Measurements from ENCODE around the gene FAM114A1. TPM values are rescaled to one million over a fixed set of nuclear protein-coding genes. Genes with fewer than 3 reads are reported as not detected.

Gene FAM114A1
- polyA plus RNA-seq, 4 donors = 27.4 to 35.0 (median 31.3) TPM

DNA sequence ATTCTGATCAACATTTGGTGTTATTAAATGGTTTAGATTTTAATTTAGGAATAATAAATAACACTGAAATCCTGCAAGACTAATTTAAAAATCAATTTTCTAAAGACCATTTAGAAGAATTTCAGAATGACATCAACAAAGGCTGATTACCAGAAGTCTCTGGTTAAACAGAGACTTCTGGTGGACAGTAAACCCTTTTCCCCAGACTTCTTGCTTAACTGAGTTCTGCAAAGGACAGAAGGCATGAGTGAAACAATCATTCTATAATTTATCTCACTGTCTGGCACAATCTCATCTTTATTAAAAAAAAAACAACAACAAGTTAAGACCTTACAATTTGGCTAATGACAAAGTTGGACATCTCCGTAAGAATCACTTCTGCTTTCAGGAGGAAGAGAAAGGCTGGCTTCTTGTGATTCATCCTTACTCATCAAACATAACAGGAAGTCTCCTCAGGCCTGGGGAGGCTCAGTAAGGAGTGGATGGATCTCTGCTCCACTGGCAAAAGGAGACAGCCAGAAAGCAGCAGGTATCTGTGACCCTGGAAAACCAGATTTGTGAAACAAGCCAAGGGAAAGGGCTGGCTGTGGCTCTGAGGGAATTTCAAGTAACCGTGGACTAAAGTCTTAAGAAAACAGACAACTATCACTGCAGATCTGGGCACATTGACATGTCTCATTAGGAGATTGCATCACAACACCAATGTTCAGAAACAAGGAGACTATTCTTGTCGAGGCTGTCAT is 10.1 kb upstream of the FAM114A1 start:
- no peak for DNase-seq (ENCODE audit: low read depth in 4 of 4, low spot score in 3 of 4)

GRCh38 chr4:38858097-38858420 is 9.5 kb upstream of the FAM114A1 start:
- DNase-seq (ENCODE audit: low read depth in 4 of 4, low spot score in 3 of 4) = no peak

GRCh38 chr4:38859501-38859900 is 8.1 kb upstream of the FAM114A1 start:
- DNase-seq (ENCODE audit: low read depth in 4 of 4, low spot score in 3 of 4) = no peak

DNA sequence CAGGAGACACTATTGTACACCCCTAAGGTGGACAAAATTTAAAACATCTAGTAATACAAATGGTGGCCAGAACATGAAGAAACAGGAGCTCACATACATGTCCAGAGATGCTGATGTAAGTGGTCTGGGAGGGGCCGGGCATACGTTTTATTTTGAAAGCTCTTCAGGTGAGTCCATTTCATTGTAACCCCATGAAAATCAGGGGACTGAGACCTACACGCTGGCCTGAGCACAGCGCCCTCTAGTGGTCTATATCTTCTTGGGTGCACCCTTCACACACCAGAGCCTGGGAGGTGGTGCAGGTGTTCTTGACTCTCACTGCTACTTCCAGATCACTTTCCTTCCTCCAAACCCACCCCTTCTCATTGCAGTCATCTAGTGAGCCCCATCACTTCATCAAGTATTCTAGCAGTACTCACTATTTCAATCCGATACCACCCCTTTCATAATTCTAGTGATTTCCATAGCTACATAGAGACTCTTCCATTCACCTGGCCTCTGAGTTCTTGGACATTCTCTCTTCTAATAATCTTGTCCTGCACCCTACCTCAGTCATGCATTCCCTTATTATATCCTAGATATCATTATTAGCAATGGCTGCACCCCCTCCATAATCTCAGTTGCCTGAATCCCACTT is 6.7 kb upstream of the FAM114A1 start:
- no peak for DNase-seq (ENCODE audit: low read depth in 4 of 4, low spot score in 3 of 4)

DNA sequence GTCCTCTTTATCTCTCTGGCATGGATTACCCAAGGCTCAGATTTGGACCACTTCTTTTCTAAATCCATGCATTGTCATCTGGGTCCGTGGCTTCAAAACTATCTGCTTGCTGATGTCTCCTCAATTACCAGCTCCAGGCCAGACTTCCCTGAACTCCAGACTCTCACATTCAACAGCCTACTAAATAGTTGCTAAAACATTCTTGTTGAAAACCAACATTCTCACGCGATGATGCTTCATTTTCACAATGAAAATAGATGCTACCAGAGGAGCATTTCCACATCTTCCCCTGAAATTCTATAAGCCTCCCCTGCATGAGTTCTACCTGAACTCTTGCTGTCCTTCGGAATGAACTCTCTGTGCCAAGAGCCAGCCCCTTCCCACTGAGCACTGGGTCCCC is 5.8 kb upstream of the FAM114A1 start:
- no peak for DNase-seq (ENCODE audit: low read depth in 4 of 4, low spot score in 3 of 4)

DNA sequence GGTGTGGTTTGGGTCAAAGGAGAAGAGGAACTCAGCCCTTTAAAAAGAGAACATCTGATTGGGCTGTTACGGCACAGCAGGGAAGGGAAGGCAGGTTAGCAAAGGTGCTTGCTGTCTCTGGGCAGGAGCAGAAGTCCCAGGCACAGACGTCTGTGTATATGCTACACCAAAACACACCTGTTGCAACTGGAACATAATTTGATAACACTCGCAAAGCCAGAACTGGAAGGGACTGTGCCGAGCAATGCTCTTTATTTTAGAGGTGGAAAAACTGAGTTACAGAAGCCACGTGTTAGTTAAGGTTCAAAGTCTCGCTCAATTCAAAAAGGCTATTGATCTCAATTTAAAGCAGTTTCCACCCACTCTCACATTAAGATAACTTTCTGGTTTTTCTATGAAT is 2.2 kb upstream of the FAM114A1 start:
- no peak for DNase-seq (ENCODE audit: low read depth in 4 of 4, low spot score in 3 of 4)

DNA sequence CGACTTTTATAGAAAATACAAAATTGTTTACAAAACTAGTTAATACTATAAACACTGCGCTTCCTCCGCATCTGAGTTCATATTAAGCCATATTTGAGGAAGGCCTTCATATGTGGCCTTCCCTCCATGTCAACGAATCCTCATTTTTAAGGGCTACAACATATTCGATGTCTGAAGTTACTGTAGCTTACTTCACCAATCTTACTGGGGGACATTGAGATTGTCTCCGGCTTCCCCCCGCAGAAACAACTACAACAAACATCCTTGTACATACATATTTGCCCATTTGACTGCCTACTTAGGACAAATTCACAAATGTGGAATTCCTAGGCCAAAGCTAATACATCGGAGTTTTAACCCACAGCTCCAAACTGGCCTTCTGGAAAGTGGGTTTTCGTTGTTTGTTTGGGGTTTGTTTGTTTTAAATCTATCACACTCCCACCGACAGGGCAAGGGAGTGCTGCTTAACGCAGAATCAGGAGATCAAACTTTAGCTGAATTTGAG is 581 bp upstream of the FAM114A1 start:
- DNase-seq (ENCODE audit: low read depth in 4 of 4, low spot score in 3 of 4) = no peak

GRCh38 chr4:38868059-38868960 is 704 bp downstream of the FAM114A1 start:
- peak in 1 of 4 donors; percentile 29 for DNase-seq (ENCODE audit: low read depth in 4 of 4, low spot score in 3 of 4)

DNA sequence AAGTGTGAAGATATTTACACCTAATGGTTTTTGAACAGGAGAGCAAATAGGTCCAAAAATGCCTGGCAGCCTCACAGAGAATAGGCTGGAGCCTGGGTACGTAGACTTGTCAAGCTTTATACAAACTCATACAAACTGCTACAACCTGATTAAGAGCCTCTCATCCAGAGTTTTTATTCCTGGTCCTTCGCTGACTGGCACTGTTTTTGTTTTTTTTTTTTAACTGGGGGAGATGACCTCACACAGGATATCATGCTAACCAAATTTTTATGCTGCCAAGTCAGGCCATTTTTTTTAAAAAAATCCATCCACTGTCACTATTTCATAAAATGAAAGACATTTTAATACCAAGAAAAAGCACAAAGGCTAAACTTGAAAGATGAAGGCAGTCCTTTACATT is 1.9 kb downstream of the FAM114A1 start:
- no peak for DNase-seq (ENCODE audit: low read depth in 4 of 4, low spot score in 3 of 4)

DNA sequence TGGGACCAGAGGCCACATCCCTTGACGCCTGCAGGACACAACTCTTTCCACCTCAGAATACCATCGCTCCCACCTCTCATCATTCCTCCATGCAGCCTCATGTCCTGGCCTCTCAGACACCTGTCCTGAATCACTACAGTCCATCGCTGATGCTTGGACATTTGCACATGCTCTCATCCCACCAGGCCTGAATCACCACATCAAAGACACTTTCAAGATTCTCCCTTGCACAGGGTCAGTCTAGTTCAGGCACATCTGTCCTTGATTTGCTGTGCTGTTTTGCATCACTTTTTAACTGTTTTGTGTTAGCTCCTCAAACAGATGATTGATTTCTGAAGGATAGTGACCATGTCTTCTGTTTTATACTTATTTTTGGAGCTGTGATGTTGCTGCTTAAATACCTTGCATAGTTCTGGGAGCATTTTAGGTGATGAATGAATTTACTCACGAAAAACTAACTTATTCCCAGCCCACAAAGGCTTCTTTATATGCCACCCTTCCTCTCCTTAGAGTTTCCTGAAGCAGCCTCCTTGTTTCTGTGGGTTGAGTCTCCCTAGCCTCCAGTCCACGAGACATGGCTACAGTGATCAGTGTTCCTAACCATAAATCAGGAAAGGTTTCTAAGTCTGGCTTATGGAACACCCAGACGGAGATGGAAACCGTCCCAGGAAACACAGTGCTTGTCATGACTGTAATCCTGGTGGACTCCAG is 2.6 kb downstream of the FAM114A1 start:
- no peak for DNase-seq (ENCODE audit: low read depth in 4 of 4, low spot score in 3 of 4)

GRCh38 chr4:38871593-38871992 is 4.0 kb downstream of the FAM114A1 start:
- no peak for DNase-seq (ENCODE audit: low read depth in 4 of 4, low spot score in 3 of 4)

DNA sequence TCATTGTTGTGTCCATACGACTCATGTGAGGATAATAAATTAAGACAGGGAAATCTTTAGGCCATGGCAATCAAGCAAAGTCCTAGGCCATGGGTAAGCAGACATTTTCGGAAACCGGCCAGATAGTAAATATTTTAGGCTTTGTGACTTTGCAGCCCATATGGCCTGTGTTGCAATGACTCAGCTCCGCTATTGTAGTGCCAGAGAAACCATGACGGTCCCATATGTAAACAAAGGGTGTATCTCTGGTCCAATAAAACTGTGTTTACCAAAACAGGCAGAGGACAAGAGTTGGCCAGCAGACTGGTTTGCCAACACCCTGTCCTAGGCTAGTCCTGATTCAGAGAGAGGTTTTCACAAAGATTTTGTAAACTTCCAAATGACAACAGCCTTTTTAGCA is 5.0 kb downstream of the FAM114A1 start:
- no peak for DNase-seq (ENCODE audit: low read depth in 4 of 4, low spot score in 3 of 4)

GRCh38 chr4:38873290-38873944 is 5.8 kb downstream of the FAM114A1 start:
- no peak for DNase-seq (ENCODE audit: low read depth in 4 of 4, low spot score in 3 of 4)

DNA sequence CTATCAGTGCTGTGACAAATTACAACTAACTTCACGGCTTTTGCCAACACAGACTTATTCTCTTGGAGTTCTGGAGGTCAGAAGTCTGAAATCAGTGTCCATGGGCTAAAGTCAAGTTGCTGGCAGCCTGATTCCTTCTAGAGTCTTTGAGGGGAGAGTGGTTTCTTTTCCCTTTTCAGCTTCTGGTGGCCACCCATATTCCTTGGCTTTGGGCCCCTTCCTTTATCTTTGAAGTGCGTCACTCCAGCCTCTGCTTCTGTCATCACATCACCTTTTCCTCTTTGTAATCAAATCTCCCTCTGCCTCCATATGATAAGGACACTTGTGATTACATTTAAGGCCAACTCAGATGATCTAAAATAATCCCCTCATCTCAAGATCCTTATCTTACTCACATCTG is 9.0 kb downstream of the FAM114A1 start:
- no peak for DNase-seq (ENCODE audit: low read depth in 4 of 4, low spot score in 3 of 4)

GRCh38 chr4:38884254-38884653 is 16.6 kb downstream of the FAM114A1 start:
- no peak for DNase-seq (ENCODE audit: low read depth in 4 of 4, low spot score in 3 of 4)

DNA sequence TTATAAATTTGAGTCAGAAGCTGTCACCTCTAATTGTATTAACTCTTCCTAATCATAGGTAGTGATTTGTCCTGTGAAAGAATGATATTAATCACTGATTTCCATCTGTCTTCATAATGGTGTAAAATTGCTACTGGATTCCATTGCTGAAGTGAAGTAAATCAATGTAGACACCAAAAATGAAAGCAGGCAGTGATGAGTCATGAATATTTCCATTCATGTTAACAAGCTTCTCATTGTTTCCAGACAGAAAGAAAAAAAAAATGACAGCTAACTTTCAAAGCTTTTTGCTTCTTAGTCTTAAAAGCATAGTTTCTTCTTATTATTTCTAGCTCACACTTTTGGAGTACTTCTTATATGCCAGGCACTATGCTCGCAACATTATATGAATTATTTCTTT is 21.5 kb downstream of the FAM114A1 start:
- no peak for DNase-seq (ENCODE audit: low read depth in 4 of 4, low spot score in 3 of 4)

- no peak for DNase-seq (ENCODE audit: low read depth in 4 of 4, low spot score in 3 of 4)
Observed at GRCh38 chr4:38891051-38891983, 23.7 kb downstream of the FAM114A1 start.

- DNase-seq (ENCODE audit: low read depth in 4 of 4, low spot score in 3 of 4) = no peak
Observed at GRCh38 chr4:38894322-38894982, 26.8 kb downstream of the FAM114A1 start.

DNA sequence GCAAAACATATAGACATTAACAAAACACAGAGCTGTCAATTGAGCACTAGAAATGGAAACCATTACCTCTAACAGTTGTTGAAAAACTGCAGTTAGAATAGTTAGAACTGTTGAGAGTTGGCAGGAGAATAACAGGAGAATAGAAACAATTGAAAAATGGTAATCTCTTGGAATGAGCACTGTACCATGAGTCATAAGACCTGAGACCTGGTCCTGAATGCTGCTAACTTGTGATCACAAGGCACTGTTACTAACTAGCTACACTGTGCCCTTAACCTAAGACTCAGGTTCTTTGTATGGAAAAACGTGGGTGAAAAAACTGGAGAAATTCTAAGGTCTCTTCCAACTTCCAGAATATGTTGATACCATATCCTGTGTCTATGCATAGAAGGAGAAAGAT is 29.3 kb downstream of the FAM114A1 start:
- no peak for DNase-seq (ENCODE audit: low read depth in 4 of 4, low spot score in 3 of 4)

Data from right renal pelvis (tissue), 4 donors.